G401 (cell line): Measurements from ENCODE around the gene BARD1. TPM values are rescaled to one million over a fixed set of nuclear protein-coding genes. Genes with fewer than 3 reads are reported as not detected.
"Not testable (repeated sequence)": the region's sequence is repeated elsewhere in the genome, so short reads cannot be mapped to it uniquely, and the experiment has no call there.

Experiments used
- DNase-seq: peaks from one replicate; pipeline ENCODE4 v3.0.0-alpha.2; 2015; ENCODE audit warnings: low spot score
- in situ Hi-C: cut with HindIII; loops from 2 replicates; pipeline ENCODE4 v1.10.0; 2016; ENCODE audit warnings: low sequenced_read_pairs, mixed read lengths
- total RNA-seq: library from RNA; depleted of rRNA; stranded (reverse); fragments of >200 nt; shearing (Covaris generic); gene quantifications from 2 replicates; pipeline ENCODE4 v1.2.3, GENCODE V29; 2014

BARD1 gene
- total RNA-seq, 1 experiment from 2014 or later: 8.8 TPM

- DNase-seq: no peak
- in situ Hi-C loops: no loop called here
Measured at GRCh38 chr2:214775971-214776370, 33.5 kb downstream of the BARD1 start.

GRCh38 chr2:214774108-214774507 is 35.4 kb downstream of the BARD1 start:
- in situ Hi-C loops: no loop called here
- DNase-seq: no peak

- DNase-seq: no peak
- in situ Hi-C loops: no loop called here
Measured at GRCh38 chr2:214772443-214773015, 37.0 kb downstream of the BARD1 start.

- in situ Hi-C loops: no loop called here
- no peak for DNase-seq
Measured at GRCh38 chr2:214765180-214765579, 44.3 kb downstream of the BARD1 start.

GRCh38 chr2:214753455-214753854 is 56.0 kb downstream of the BARD1 start:
- in situ Hi-C loops: no loop called here

GRCh38 chr2:214750529-214750928 is 59.0 kb downstream of the BARD1 start:
- DNase-seq: no peak
- in situ Hi-C loops: no loop called here

More at GRCh38 chr2:214753455-214753854, 56.0 kb downstream of the BARD1 start:
- no peak for DNase-seq

GRCh38 chr2:214747992-214748391 is 61.5 kb downstream of the BARD1 start:
- in situ Hi-C loops: no loop called here
- no peak for DNase-seq

- no peak for DNase-seq
- in situ Hi-C loops: no loop called here
Measured at GRCh38 chr2:214742119-214742518, 67.4 kb downstream of the BARD1 start.

- in situ Hi-C loops: no loop called here
- DNase-seq: no peak
Measured at GRCh38 chr2:214740867-214741395, 68.6 kb downstream of the BARD1 start.

- no peak for DNase-seq
- in situ Hi-C loops: no loop called here
Measured at GRCh38 chr2:214737188-214737587, 72.3 kb downstream of the BARD1 start.

GRCh38 chr2:214730800-214731407 is 78.6 kb downstream of the BARD1 start:
- DNase-seq: no peak
- in situ Hi-C loops: no loop called here

- in situ Hi-C loops: no loop called here
- DNase-seq: no peak
Measured at GRCh38 chr2:214730248-214730647, 79.2 kb downstream of the BARD1 start.

- in situ Hi-C loops: no loop called here
Measured at GRCh38 chr2:214724741-214725140, 84.7 kb downstream of the BARD1 start.

GRCh38 chr2:214717837-214718236 is 91.6 kb downstream of the BARD1 start:
- DNase-seq, in situ Hi-C loops: not testable (repeated sequence)

More at GRCh38 chr2:214724741-214725140, 84.7 kb downstream of the BARD1 start:
- DNase-seq: no peak

GRCh38 chr2:214716811-214717560 is 92.5 kb downstream of the BARD1 start:
- DNase-seq: no peak
- in situ Hi-C loops: no loop called here

GRCh38 chr2:214715025-214715424 is 94.5 kb downstream of the BARD1 start:
- no peak for DNase-seq
- in situ Hi-C loops: no loop called here

GRCh38 chr2:214713080-214713830 is 96.2 kb downstream of the BARD1 start:
- no peak for DNase-seq
- in situ Hi-C loops: no loop called here

- in situ Hi-C loops: no loop called here
- DNase-seq: no peak
Measured at GRCh38 chr2:214710729-214711128, 98.8 kb downstream of the BARD1 start.

GRCh38 chr2:214706986-214707385 is 102.5 kb downstream of the BARD1 start:
- no peak for DNase-seq
- in situ Hi-C loops: no loop called here

GRCh38 chr2:214699236-214699635 is 110.2 kb downstream of the BARD1 start:
- DNase-seq: no peak
- in situ Hi-C loops: no loop called here
